ENCODE data around the gene CYP11A1. TPM values are rescaled to one million over a fixed set of nuclear protein-coding genes. Genes with fewer than 3 reads are reported as not detected.
A peak's percentile ranks its signal among the peaks of the same experiment; 100 is the strongest.
"Not testable (repeated sequence)": the region's sequence is repeated elsewhere in the genome, so short reads cannot be mapped to it uniquely, and the experiment has no call there.

Gene CYP11A1
- total RNA-seq, 1 donor from 2014 or later, result 1.1 TPM

DNA sequence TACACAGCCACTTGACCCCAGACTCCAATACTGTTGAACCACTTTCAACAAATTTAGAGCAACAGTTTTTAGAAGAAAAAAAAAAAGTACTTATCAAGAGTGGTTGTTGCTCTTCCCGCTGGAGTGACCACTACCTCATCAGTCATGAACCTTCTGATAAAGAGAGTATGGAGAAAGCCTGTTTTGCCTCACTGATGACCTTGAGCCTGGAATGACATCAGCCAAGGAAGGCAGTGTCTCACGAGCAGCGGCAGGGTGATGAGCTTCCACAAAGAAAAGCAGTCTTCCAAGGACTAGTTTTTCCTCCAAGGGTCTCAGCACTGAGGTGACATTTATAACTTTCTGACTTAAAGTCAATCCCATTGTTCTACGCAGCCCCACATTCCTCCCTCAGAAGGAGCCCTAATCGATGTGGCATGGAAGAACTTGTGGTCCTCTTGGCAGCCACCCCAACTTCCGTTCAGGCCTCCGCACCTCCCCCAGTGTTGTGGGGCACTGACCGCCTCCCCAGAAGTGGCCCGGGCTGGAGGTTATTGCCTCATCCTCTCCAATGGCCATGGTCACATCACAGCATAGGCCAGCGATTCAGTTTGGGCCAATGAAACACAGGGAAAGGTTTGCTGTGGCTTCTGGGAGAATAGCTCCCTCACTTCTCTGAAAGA is 1.8 kb upstream of the CYP11A1 start:
- Histone ChIP-seq H3K36me3 (no peaks in the 10 kb centered on the region), H3K27ac (no peak overlapping the region), H3K27me3 (peaks cover 14% of the 10 kb centered on the region), H3K9me3 (no peaks in the 10 kb centered on the region), H3K4me3 (no peak overlapping the region), H3K4me1 (peaks cover 15% of the 10 kb centered on the region)
- DNase-seq, result no peak
- TF ChIP-seq, protein P1, sequence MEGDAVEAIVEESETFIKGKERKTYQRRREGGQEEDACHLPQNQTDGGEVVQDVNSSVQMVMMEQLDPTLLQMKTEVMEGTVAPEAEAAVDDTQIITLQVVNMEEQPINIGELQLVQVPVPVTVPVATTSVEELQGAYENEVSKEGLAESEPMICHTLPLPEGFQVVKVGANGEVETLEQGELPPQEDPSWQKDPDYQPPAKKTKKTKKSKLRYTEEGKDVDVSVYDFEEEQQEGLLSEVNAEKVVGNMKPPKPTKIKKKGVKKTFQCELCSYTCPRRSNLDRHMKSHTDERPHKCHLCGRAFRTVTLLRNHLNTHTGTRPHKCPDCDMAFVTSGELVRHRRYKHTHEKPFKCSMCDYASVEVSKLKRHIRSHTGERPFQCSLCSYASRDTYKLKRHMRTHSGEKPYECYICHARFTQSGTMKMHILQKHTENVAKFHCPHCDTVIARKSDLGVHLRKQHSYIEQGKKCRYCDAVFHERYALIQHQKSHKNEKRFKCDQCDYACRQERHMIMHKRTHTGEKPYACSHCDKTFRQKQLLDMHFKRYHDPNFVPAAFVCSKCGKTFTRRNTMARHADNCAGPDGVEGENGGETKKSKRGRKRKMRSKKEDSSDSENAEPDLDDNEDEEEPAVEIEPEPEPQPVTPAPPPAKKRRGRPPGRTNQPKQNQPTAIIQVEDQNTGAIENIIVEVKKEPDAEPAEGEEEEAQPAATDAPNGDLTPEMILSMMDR (IDR thresholded peaks at IDR 0.05), result no peak
- intact Hi-C loops (cut with DNase I), result no loop called here
- ATAC-seq, result no peak

DNA sequence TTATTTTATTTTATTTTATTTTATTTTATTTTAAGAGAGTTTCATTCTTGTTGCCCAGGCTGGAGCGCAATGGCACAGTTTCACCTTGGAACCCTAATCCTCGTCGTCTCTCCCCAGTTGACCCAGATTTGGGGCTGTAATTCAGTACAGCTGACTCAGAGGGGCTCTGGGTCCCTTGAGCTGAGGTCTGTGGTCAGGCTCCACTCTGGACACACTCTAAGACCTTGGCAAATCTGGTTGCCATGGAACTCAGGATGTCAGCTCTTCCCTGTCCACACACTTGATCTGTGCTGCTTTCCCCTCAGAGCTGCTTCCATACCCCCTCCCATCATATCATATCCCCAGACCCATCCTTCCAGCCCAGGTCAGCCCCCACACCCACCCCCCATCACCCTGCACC is 675 bp upstream of the CYP11A1 start:
- Histone ChIP-seq H3K9me3 (no peaks in the 10 kb centered on the region), H3K27me3 (peaks cover 14% of the 10 kb centered on the region), H3K4me1 (peaks cover 10% of the 10 kb centered on the region), H3K36me3 (no peaks in the 10 kb centered on the region), H3K4me3 (no peak overlapping the region), H3K27ac (no peak overlapping the region)
- DNase-seq (no peak), ATAC-seq (no peak)
- intact Hi-C loops (cut with DNase I), result no loop called here
- TF ChIP-seq, protein P1 (IDR thresholded peaks at IDR 0.05), result no peak

DNA sequence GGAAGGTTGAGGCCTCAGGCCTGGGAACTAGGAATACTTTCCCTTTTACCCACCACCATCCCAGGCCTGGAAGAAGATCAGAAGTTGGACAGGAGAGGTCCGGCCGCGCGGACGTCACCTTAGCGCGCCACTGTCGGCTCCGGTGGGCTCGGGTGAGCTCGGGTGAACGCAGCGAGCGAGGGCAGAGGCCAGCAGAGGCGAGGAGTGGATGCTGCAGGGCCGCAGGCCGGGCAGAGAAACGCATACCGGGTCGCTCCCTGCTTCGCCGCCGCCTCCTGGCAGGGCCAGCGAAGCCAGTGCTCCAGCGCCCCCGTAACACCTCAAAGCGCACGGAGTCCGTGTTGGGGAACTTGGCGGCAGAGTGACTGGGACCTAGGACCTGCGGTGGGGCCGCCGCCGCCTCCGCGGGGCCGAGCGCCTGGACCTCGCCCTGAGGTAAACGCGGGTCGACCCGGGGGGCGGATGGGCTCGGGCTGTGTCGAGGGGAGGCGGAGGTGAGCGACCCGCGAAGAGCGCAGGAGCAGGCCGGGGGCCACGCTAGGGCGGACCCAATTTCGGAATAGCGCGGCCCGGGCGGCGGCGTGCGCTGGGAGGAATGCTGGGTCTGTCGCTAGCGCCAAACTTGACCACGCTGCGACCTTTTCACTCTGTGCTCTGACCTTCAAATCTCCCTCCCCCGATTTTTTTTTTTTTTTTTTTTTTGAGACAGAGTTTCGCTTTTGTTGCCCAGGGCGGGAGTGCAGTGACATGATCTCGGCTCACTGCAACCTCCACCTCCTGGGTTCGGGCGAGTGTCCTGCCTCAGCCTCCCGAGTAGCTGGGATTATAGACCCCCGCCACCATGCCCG is 1.6 kb downstream of the CYP11A1 start:
- Histone ChIP-seq H3K36me3 (no peaks in the 10 kb centered on the region), H3K9me3 (no peaks in the 10 kb centered on the region), H3K27me3 (peaks cover 14% of the 10 kb centered on the region), H3K4me1 (peaks cover 10% of the 10 kb centered on the region), H3K27ac (peak overlapping the region; percentile 34), H3K4me3 (peak overlapping the region; percentile 55)
- peak; percentile 77 for DNase-seq
- ATAC-seq, result peak; percentile 82
- intact Hi-C loops (cut with DNase I), result no loop called here
- TF ChIP-seq, protein P1 (IDR thresholded peaks at IDR 0.05), result no peak

DNA sequence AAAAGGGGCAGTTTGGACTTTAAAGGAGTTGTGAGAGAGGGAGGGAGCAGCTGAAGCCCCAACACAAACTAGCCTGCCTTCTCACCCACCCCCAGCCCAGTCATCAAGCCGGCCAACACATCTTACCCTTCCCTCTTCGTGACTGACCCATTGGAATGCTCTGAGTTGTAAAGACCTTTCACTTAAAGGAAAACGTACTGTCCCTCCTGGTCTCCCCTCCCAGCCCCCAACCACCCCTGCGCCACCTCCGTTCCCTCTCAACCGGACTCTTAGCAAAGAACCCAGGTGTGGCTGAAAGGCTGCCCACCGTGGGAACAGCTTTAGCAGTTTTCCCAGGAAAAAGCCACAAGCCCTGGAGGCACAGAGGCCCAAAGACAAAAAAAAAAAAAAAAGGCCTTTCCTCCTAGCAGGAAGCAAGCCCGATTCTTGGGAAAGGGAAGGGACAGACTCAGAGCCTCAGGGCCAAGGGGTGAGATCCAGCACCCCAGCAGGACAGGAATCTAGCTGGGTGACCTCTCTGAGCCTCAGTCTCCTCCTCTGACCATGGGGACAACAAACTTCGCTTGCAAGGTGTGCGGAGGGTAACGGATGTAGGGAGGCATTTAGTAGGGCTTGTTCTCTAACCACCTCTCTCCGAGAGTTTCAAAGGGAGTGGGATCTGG is 2.4 kb downstream of the CYP11A1 start:
- peaks cover 14% of the 10 kb centered on the region for H3K27me3 ChIP-seq
- H3K4me1 ChIP-seq, result peaks cover 10% of the 10 kb centered on the region
- intact Hi-C loops (cut with DNase I), result no loop called here
- H3K4me3 ChIP-seq, result peak overlapping the region; percentile 55
- TF ChIP-seq, protein P1 (IDR thresholded peaks at IDR 0.05), result no peak
- no peak overlapping the region for H3K27ac ChIP-seq
- H3K9me3 ChIP-seq, result no peaks in the 10 kb centered on the region
- DNase-seq (no peak), ATAC-seq (no peak)
- H3K36me3 ChIP-seq, result no peaks in the 10 kb centered on the region

DNA sequence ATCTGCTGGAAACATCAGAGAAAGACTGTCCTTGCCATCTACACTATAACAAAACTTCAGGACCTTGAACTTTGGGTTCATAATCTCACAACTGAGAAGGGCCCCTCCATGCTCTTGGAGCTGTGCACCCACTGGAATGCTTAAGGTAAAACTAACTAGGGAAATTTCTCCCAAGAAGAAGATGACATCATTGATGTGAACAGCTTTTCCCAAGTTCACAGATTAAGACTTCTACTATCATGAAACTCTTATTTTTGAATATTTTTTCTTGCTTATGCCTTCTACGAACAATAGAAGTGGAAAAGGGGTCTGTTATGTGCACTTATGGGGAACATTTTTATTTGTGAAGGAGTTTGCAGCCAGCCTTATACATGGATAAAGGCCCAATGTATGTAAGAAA is 5.0 kb downstream of the CYP11A1 start:
- H3K9me3 ChIP-seq, result no peaks in the 10 kb centered on the region
- no peak for ATAC-seq
- peaks cover 11% of the 10 kb centered on the region for H3K27me3 ChIP-seq
- TF ChIP-seq, protein P1 (IDR thresholded peaks at IDR 0.05), result no peak
- H3K4me1 ChIP-seq, result peaks cover 14% of the 10 kb centered on the region
- intact Hi-C loops (cut with DNase I), result no loop called here
- no peak overlapping the region for H3K4me3 ChIP-seq
- H3K27ac ChIP-seq, result no peak overlapping the region
- no peak for DNase-seq
- no peaks in the 10 kb centered on the region for H3K36me3 ChIP-seq

DNA sequence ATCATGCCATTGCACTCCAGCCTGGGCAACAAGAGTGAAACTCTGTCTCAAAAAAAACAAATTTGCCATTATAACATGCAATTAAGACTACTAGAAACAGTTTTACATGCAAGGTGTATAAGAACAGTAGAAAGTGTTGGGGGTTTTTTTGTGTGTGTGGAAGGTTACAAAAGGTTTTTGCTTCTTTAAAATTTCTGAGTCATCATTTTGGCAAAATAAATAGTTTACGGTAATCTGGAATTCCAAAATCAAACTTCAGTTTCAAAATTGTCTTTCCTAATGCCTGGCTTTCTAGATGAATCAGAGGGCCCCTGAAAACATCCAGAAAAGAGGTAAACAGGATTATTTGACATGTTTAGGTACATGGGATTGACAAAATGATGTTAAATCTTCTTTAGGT is 6.6 kb downstream of the CYP11A1 start:
- H3K27me3 ChIP-seq; DNase-seq; H3K4me1 ChIP-seq; intact Hi-C loops (cut with DNase I); H3K4me3 ChIP-seq; H3K9me3 ChIP-seq; ATAC-seq; H3K36me3 ChIP-seq; H3K27ac ChIP-seq: not testable (repeated sequence)

DNA sequence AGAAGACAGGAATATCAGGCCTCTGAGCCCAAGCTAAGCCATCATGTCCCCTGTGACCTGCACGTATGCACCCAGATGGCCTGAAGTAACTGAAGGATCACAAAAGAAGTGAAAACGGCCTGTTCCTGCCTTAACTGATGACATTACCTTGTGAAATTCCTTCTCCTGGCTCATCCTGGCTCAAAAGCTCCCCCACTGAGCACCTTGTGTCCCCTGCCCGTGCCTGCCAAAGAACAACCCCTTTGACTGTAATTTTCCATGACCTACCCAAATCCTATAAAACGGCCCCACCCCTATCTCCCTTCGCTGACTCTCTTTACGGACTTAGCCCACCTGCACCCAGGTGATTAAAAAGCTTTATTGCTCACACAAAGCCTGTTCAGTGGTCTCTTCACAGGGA is 8.1 kb downstream of the CYP11A1 start:
- H3K4me3 ChIP-seq; H3K9me3 ChIP-seq; H3K27ac ChIP-seq; ATAC-seq; H3K27me3 ChIP-seq; H3K4me1 ChIP-seq; H3K36me3 ChIP-seq; intact Hi-C loops (cut with DNase I); DNase-seq: not testable (repeated sequence)

DNA sequence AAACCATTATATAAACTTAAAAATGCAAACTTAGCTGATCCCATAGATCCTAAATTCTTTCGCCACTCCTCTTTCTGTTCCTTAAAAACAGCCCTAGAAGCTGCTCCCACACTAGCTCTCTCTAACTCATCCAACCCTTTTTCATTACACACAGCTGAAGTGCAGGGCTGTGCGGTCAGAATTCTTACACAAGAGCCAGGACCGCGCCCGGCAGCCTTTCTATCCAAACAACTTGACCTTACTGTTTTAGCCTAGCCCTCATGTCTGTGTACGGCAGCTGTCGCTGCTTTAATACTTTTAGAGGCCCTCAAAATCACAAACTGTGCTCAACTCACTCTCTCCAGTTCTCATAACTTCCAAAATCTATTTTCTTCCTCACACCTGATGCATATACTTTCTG is 9.9 kb downstream of the CYP11A1 start:
- H3K27me3 ChIP-seq; ATAC-seq; H3K4me3 ChIP-seq; H3K4me1 ChIP-seq; H3K9me3 ChIP-seq; H3K27ac ChIP-seq; H3K36me3 ChIP-seq; intact Hi-C loops (cut with DNase I): not testable (repeated sequence)
- peak; percentile 75 for DNase-seq

All from upper lobe of right lung (tissue), 1 donor.